ENCODE data around the gene PIPOX.

GRCh38 chr17:29060475-29060874 lies 17.5 kb downstream of the PIPOX start:
- TF ChIP-seq CTCF (IDR thresholded peaks at IDR 0.05), result no peak
- TF ChIP-seq POLR2A (IDR thresholded peaks at IDR 0.05), result no peak
- no peak for TF ChIP-seq POLR2AphosphoS5 (IDR thresholded peaks at IDR 0.05)
- no peak for TF ChIP-seq EP300 (IDR thresholded peaks at IDR 0.05)
